Stimulated activated CD4-positive, alpha-beta T cell treated with anti-CD3 and anti-CD28 coated beads, Interleukin-1b, Interleukin-23, amount 100 ng/mL, for 4 hours (primary cell): ENCODE results near the gene GATAD2B.
"Not testable (repeated sequence)": the region's sequence is repeated elsewhere in the genome, so short reads cannot be mapped to it uniquely, and the experiment has no call there.

Experiments used
- DNase-seq, 2 donors: peaks; one replicate each; pipeline ENCODE4 v3.0.0-alpha.2; 2020; ENCODE audit warnings: low read depth in 2 of 2

The GATAD2B gene

GRCh38 chr1:153929981-153930948 lies 7.5 kb upstream of the GATAD2B start:
- no peak for DNase-seq

DNA sequence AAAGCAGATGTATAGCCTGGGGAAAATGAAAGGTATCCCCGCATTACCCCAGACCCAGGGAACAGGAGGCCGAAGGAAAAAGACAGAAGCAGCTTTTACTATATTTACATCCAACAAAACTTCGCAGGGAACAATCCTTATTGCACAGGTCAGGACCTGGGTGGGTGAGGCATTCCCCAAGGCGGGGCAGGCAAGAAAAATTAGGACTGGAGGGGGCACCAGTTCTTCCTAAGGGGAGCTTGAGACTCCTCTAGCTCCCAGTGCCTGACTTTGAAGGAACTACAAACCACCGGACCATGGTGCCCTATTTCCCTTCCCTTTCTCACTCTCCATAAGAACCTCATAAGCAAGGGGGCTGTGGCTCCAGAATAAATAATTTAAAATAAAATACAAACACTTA lies 6.7 kb upstream of the GATAD2B start:
- no peak for DNase-seq

GRCh38 chr1:153928791-153929341 lies 6.1 kb upstream of the GATAD2B start:
- DNase-seq: no peak

DNA sequence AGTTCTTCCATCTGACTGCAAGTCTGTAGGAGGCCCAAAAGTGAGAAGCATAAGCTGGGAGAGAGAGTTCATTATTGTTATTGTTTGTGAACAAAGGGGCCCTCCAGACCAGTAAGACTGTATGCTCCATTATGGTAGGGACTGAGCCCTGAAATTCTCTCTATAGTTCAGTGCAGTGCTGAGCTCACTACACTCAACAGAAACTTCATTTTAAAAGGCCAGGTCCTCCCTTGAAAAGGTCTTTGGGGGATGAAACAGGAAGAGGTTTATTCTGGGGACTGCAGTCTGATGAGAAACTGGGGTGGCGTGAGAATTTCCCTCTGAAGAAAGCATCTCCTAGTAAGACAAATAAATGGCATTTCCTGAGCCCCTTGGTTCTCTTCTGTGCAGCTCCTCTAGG lies 5.5 kb upstream of the GATAD2B start:
- no peak for DNase-seq

DNA sequence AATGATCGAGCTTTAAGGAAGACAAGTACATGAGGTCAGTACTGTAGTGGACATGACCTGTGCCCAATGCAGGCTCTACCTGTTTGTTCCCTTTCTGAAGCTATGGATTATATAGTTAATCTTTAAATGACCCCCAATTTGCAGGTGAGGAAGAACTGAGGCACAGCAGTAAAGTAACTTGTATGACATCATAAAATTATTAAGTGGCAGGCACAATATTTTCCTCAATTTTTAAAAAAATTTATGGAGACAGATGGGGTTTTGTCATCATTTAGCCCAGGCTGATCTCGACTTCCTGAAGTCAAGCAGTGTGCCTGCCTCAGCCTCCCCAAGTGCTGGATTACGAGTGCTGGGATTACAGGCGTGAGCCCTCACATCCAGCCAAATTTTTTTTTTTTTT lies 3.6 kb upstream of the GATAD2B start:
- DNase-seq: no peak

- peak; percentile 57 to 58 for DNase-seq
These were observed 448 bp downstream of the GATAD2B start for GRCh38 chr1:153922076-153922971.

- no peak for DNase-seq
These were observed 1.0 kb downstream of the GATAD2B start for GRCh38 chr1:153921803-153922075.

- no peak for DNase-seq
These were observed 1.5 kb downstream of the GATAD2B start for GRCh38 chr1:153921080-153921802.

- no peak for DNase-seq
These were observed 2.6 kb downstream of the GATAD2B start for GRCh38 chr1:153919876-153920852.

DNA sequence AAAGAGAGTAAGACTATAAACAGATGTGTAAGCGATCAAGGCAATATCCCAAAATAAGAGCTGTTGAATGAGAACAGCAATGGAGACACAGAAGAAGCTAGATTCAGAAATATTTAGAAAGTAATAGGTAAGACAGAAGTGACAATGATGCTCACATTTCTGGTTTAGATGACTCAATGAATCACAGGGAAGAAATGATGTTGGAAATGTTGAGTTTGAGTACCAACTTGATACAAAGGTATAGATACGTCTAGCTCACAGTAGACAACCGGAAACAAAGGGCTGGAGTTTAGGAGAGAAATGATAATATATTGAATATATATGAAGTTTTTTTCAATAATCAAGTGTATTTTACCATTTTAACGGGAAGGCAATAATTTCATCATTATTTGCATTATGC lies 6.5 kb downstream of the GATAD2B start:
- no peak for DNase-seq

- no peak for DNase-seq
These were observed 10.4 kb downstream of the GATAD2B start for GRCh38 chr1:153912349-153912748.

DNA sequence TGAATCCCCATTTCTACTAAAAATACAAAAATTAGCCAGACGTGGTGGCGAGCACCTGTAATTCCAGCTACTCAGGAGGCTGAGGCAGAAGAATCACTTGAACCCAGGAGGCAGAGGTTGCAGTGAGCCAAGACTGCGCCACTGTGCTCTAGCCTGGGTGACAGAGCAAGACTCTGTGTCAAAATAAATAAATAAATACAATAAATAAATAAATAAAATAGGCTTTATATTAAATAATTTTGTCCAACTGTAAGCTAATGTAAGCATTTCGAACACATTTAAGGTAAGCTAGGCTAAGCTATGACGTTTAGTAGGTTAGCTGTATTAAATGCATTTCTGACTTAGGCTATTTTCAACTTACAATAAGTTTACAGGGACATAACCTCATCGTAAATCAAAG lies 12.2 kb downstream of the GATAD2B start:
- not testable (repeated sequence) for DNase-seq

- no peak for DNase-seq
These were observed 14.7 kb downstream of the GATAD2B start for GRCh38 chr1:153908071-153908470.

DNA sequence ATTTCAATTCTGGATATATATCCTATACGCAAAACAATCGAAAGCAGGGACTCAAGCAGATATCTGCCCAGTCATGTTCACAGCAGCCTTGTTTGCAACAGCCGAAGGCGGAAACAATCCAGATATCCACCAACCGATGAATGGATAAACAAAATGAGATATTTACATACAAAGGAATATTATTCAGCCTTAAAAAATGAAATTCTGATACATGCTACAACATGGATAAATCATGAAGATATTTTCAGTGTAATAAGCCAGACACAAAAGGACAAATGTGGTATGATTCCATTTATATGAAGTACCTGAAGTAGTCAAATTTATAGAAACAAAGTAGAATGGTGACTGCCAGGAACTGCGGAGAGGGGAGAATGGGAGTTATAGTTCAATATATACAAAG lies 15.6 kb downstream of the GATAD2B start:
- no peak for DNase-seq

DNA sequence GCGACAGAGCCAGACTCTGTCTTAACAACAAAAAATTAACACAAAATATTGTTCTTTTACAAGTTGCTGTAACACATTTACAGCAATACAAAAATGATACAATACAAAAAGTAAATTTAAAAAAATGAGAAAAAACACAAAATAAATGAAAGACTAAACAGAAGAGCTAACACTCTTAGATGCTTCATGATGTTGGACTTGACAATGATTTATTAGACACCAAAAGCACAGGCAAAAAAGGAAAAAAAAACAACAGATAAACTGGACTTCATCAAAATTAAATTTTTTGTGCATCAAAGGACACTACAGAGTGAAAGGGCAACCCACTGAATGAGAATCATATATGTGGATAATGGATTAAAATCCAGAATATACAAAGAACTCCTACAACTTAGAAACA lies 16.4 kb downstream of the GATAD2B start:
- DNase-seq: no peak

GRCh38 chr1:153905908-153906307 lies 16.9 kb downstream of the GATAD2B start:
- DNase-seq: not testable (repeated sequence)

GRCh38 chr1:153903841-153904455 lies 18.8 kb downstream of the GATAD2B start:
- no peak for DNase-seq

- DNase-seq: no peak
These were observed 23.3 kb downstream of the GATAD2B start for GRCh38 chr1:153899509-153899908.

DNA sequence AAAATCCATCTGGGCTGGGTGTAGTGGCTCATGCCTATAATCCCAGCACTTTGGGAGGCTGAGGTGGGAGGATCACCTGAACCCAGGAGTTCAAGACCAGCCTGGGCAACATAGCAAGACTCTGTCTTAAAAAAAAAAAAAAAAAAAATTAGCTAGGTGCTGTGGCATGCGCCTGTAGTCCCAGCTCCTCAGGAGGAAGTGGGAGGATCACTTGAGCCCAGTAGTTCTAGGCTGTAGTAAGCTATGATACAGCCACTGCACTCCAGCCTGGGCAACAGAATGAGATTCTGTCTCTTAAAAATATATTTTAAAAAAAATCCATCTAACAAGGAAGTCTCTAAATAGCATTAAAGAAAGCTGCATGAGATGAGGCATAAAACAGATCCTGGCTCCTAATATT lies 26.9 kb downstream of the GATAD2B start:
- not testable (repeated sequence) for DNase-seq

DNA sequence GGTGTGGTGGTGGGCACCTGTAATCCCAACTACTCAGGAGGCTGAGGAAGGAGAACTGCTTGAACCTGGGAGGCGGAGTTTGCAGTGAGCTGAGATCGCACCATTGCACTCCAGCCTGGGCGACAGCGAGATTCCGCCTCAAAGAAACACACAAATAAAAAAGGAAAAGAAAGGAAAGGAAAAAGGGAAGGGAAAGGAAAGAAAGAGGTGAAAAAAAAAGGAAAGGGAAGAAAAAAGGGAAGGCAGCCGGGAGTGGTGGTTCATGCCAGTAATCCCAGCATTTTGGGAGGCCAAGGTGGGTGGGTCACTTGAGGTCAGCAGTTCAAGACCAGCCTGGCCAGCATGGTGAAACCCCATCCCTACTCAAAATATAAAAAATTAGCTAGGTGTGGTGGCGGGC lies 31.7 kb downstream of the GATAD2B start:
- not testable (repeated sequence) for DNase-seq
